OCI-LY7 (cell line): ENCODE measurements around the gene C17orf50.

ENCODE experiments used
- CTCF ChIP-seq: fragments of 200-600 bp; sonication (generic); conservative IDR thresholded peaks from 2 replicates; pipeline ENCODE4 v1.5.1; 2014; ENCODE audit warnings: mild to moderate bottlenecking, antibody characterized with exemption, low read length, moderate library complexity, mixed read lengths
- EZH2phosphoT487 ChIP-seq: fragments of 200-600 bp; sonication (generic); IDR thresholded peaks from 2 replicates; pipeline ENCODE4 v1.6.1; 2018; ENCODE audit warnings: low read depth, borderline replicate concordance, mild to moderate bottlenecking, mixed run types, antibody characterized with exemption, low read length, moderate library complexity, mixed read lengths

- no peak for TF ChIP-seq CTCF
- no peak for TF ChIP-seq EZH2phosphoT487
These were observed 34.3 kb upstream of the C17orf50 start for GRCh38 chr17:35726127-35726952.
